H9 (cell line): Measurements from ENCODE around the gene NLRX1. TPM values are rescaled to one million over a fixed set of nuclear protein-coding genes. Genes with fewer than 3 reads are reported as not detected.
A peak's percentile ranks its signal among the peaks of the same experiment; 100 is the strongest.
"Not testable (repeated sequence)": the region's sequence is repeated elsewhere in the genome, so short reads cannot be mapped to it uniquely, and the experiment has no call there.

Source experiments
- DNase-seq: peaks from one replicate; pipeline ENCODE4 v3.0.0-alpha.2; 2017
- H2AFZ ChIP-seq: one replicate; pipeline ENCODE4 v1.6.1; 2013; ENCODE audit warnings: mild to moderate bottlenecking, low read length, control low read depth, moderate library complexity
- H2AK5ac ChIP-seq: 2 replicates; pipeline ENCODE4 v1.6.1; 2013; ENCODE audit warnings: low read length, control low read depth, mixed read lengths; ENCODE audit not compliant: insufficient read length
- H2BK120ac ChIP-seq: one replicate; pipeline ENCODE4 v1.6.1; 2013; ENCODE audit warnings: low read depth, mild to moderate bottlenecking, low read length, control low read depth, inconsistent platforms; ENCODE audit not compliant: poor library complexity, severe bottlenecking
- H2BK12ac ChIP-seq: 2 replicates; pipeline ENCODE4 v1.6.1; 2013; ENCODE audit warnings: low read length, control low read depth, mixed read lengths, low read depth; ENCODE audit not compliant: insufficient read length
- H2BK15ac ChIP-seq: 2 replicates; pipeline ENCODE4 v1.6.1; 2013; ENCODE audit warnings: low read depth, low read length, control low read depth
- H2BK20ac ChIP-seq: one replicate; pipeline ENCODE4 v1.6.1; 2013; ENCODE audit warnings: low read depth, mild to moderate bottlenecking, low read length, control low read depth, inconsistent platforms; ENCODE audit not compliant: poor library complexity, severe bottlenecking
- H2BK5ac ChIP-seq: 2 replicates; pipeline ENCODE4 v1.6.1; 2013; ENCODE audit warnings: low read length, control low read depth, mixed read lengths; ENCODE audit not compliant: insufficient read length
- H3K14ac ChIP-seq: 2 replicates; pipeline ENCODE4 v1.6.1; 2013; ENCODE audit warnings: low read length, control low read depth; ENCODE audit not compliant: insufficient read depth
- H3K18ac ChIP-seq: 2 replicates; pipeline ENCODE4 v1.6.1; 2013; ENCODE audit warnings: low read depth, mild to moderate bottlenecking, mixed read lengths, low read length, control low read depth; ENCODE audit not compliant: insufficient read length
- H3K23ac ChIP-seq: 2 replicates; pipeline ENCODE4 v1.6.1; 2013; ENCODE audit warnings: low read length, control low read depth, mixed read lengths, low read depth; ENCODE audit not compliant: insufficient read length
- H3K23me2 ChIP-seq: 2 replicates; pipeline ENCODE4 v1.6.1; 2013; ENCODE audit warnings: low read depth, mild to moderate bottlenecking, mixed read lengths, low read length, control low read depth; ENCODE audit not compliant: insufficient read length, poor library complexity, severe bottlenecking
- H3K27ac ChIP-seq: 2 replicates; pipeline ENCODE4 v1.5.1; 2013; ENCODE audit warnings: low read length, control low read depth, mixed read lengths, low read depth; ENCODE audit not compliant: insufficient read length
- H3K27me3 ChIP-seq: 2 replicates; pipeline ENCODE4 v1.6.1; 2013; ENCODE audit warnings: low read length, control low read depth, inconsistent platforms; ENCODE audit not compliant: insufficient read depth
- H3K4ac ChIP-seq: 2 replicates; pipeline ENCODE4 v1.6.1; 2013; ENCODE audit warnings: low read depth, mild to moderate bottlenecking, control low read depth, inconsistent platforms, low read length, moderate library complexity
- H3K4me1 ChIP-seq: 2 replicates; pipeline ENCODE4 v1.6.1; 2013; ENCODE audit warnings: low read length, control low read depth, inconsistent platforms; ENCODE audit not compliant: insufficient read depth
- H3K4me2 ChIP-seq: 2 replicates; pipeline ENCODE4 v1.6.1; 2013; ENCODE audit warnings: low read length, control low read depth, mixed read lengths; ENCODE audit not compliant: insufficient read length, insufficient read depth
- H3K56ac ChIP-seq: 2 replicates; pipeline ENCODE4 v1.6.1; 2013; ENCODE audit warnings: low read depth, mild to moderate bottlenecking, mixed read lengths, low read length, control low read depth; ENCODE audit not compliant: insufficient read length
- H3K79me1 ChIP-seq: 2 replicates; pipeline ENCODE4 v1.6.1; 2013; ENCODE audit warnings: low read depth, mild to moderate bottlenecking, moderate library complexity, low read length, control low read depth, inconsistent platforms; ENCODE audit not compliant: insufficient read depth, poor library complexity, severe bottlenecking
- H3K79me2 ChIP-seq: 2 replicates; pipeline ENCODE4 v1.6.1; 2013; ENCODE audit warnings: low read length, control low read depth, inconsistent platforms; ENCODE audit not compliant: insufficient read depth
- H3K9ac ChIP-seq: 2 replicates; pipeline ENCODE4 v1.6.1; 2013; ENCODE audit warnings: low read length, control low read depth, mixed read lengths; ENCODE audit not compliant: insufficient read length; ENCODE audit errors: extremely low read depth
- H3K9me3 ChIP-seq: one replicate; pipeline ENCODE4 v1.6.1; 2013; ENCODE audit warnings: low read depth, low read length, inconsistent platforms; ENCODE audit not compliant: control insufficient read depth
- H3T11ph ChIP-seq: one replicate; pipeline ENCODE4 v1.6.1; 2013; ENCODE audit warnings: mild to moderate bottlenecking, low read length, control low read depth, inconsistent platforms
- H4K20me1 ChIP-seq: one replicate; pipeline ENCODE4 v1.6.1; 2013; ENCODE audit not compliant: control insufficient read depth, insufficient read length, insufficient read depth
- H4K5ac ChIP-seq: 2 replicates; pipeline ENCODE4 v1.6.1; 2013; ENCODE audit warnings: low read depth, mild to moderate bottlenecking, mixed read lengths, low read length, control low read depth; ENCODE audit not compliant: insufficient read length
- H4K8ac ChIP-seq: replicated peaks from 2 replicates; pipeline ENCODE4 v1.6.1; 2013; ENCODE audit warnings: low read length, control low read depth, mixed read lengths, low read depth; ENCODE audit not compliant: insufficient read length
- H4K91ac ChIP-seq: 2 replicates; pipeline ENCODE4 v1.6.1; 2013; ENCODE audit warnings: low read depth, mild to moderate bottlenecking, moderate library complexity, mixed read lengths, low read length, control low read depth; ENCODE audit not compliant: insufficient read length
- H3K27ac Mint-ChIP-seq, 3 experiments: 2 replicates in 2 of 3; 3 replicates in 1 of 3; pipeline ENCODE4 v1.8.0; 2020 to 2021; ENCODE audit warnings: mixed read lengths in 3 of 3, mild to moderate bottlenecking in 1 of 3, moderate library complexity in 1 of 3
- H3K27me3 Mint-ChIP-seq: 2 replicates; pipeline ENCODE4 v1.8.0; 2021; ENCODE audit warnings: low read depth, mild to moderate bottlenecking, moderate library complexity, mixed read lengths
- H3K36me3 Mint-ChIP-seq, 3 experiments: 2 replicates in 2 of 3; 3 replicates in 1 of 3; pipeline ENCODE4 v1.8.0; 2020 to 2021; ENCODE audit warnings: low read depth in 3 of 3, mixed read lengths in 3 of 3; ENCODE audit not compliant: insufficient read depth in 1 of 3
- H3K4me1 Mint-ChIP-seq, 2 experiments: 2 replicates each; pipeline ENCODE4 v1.8.0; 2020; ENCODE audit warnings: mixed read lengths in 2 of 2
- H3K4me3 Mint-ChIP-seq, 2 experiments: 2 replicates in 1 of 2; 3 replicates in 1 of 2; pipeline ENCODE4 v1.8.0; 2020 to 2021; ENCODE audit warnings: mild to moderate bottlenecking in 2 of 2, mixed read lengths in 2 of 2, moderate library complexity in 1 of 2
- H3K9me3 Mint-ChIP-seq, 2 experiments: 2 replicates in 1 of 2; 3 replicates in 1 of 2; pipeline ENCODE4 v1.8.0; 2020; ENCODE audit warnings: mild to moderate bottlenecking in 2 of 2, mixed read lengths in 2 of 2, moderate library complexity in 1 of 2
- WGBS: extraction: QIAGEN DNeasy Blood & Tissue Kit; methylation state at CpG from one replicate; pipeline ENCODE4 v1.1.7; 2013; ENCODE audit warnings: missing lambda C conversion rate, low lambda C conversion rate, mixed read lengths; ENCODE audit not compliant: insufficient read length; ENCODE audit errors: extremely low coverage; 5-methylcytosine and 5-hydroxymethylcytosine counted together
- total RNA-seq: library from RNA; stranded (reverse); gene quantifications from 2 replicates; pipeline ENCODE4 v1.2.1, GENCODE V29; 2021
- TF ChIP-seq, protein P1 (sequence below): fragments of 200-600 bp; sonication (generic); conservative IDR thresholded peaks from 3 replicates; pipeline ENCODE4 v1.8.0; 2021; ENCODE audit warnings: antibody characterized with exemption, mild to moderate bottlenecking

The NLRX1 gene
- total RNA-seq, 1 experiment from 2014 or later, result 18.2 TPM

GRCh38 chr11:119181677-119182412 lies 13.3 kb downstream of the NLRX1 start:
- TF ChIP-seq, protein P1, sequence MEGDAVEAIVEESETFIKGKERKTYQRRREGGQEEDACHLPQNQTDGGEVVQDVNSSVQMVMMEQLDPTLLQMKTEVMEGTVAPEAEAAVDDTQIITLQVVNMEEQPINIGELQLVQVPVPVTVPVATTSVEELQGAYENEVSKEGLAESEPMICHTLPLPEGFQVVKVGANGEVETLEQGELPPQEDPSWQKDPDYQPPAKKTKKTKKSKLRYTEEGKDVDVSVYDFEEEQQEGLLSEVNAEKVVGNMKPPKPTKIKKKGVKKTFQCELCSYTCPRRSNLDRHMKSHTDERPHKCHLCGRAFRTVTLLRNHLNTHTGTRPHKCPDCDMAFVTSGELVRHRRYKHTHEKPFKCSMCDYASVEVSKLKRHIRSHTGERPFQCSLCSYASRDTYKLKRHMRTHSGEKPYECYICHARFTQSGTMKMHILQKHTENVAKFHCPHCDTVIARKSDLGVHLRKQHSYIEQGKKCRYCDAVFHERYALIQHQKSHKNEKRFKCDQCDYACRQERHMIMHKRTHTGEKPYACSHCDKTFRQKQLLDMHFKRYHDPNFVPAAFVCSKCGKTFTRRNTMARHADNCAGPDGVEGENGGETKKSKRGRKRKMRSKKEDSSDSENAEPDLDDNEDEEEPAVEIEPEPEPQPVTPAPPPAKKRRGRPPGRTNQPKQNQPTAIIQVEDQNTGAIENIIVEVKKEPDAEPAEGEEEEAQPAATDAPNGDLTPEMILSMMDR, result no peak
- no peak overlapping the region for H3K4me2 ChIP-seq
- H3K9ac ChIP-seq, result no peak overlapping the region
- WGBS, result 100% methylated on average over 1 of the region's 17 CpGs
- H3K23me2 ChIP-seq, result no peaks in the 10 kb centered on the region
- H3K9me3 Mint-ChIP-seq, result no peaks in the 10 kb centered on the region
- no peaks in the 10 kb centered on the region for H3K27me3 ChIP-seq
- no peak overlapping the region for H3K4ac ChIP-seq
- no peak overlapping the region for H2BK5ac ChIP-seq
- H2BK20ac ChIP-seq, result no peak overlapping the region
- no peak overlapping the region for H2BK120ac ChIP-seq
- no peaks in the 10 kb centered on the region for H3K79me1 ChIP-seq
- peak overlapping the region; percentile 10; the same call in 1 of the 2 replicates for H2BK15ac ChIP-seq
- no peak overlapping the region for H3K18ac ChIP-seq
- no peak overlapping the region for H3K14ac ChIP-seq
- H3K56ac ChIP-seq, result no peak overlapping the region
- H3T11ph ChIP-seq, result no peak overlapping the region
- no peak overlapping the region for H3K23ac ChIP-seq
- no peaks in the 10 kb centered on the region for H3K79me2 ChIP-seq
- H4K5ac ChIP-seq, result no peak overlapping the region
- no peak overlapping the region for H2BK12ac ChIP-seq
- H2AFZ ChIP-seq, result no peak overlapping the region
- DNase-seq, result no peak
- no peak overlapping the region for H3K4me3 Mint-ChIP-seq
- H3K9me3 ChIP-seq, result no peaks in the 10 kb centered on the region
- H3K36me3 Mint-ChIP-seq, result peaks cover 3 to 14% (median 5%) of the 10 kb centered on the region in 3 experiments; a peak in 6 of 7 replicates
- H4K8ac ChIP-seq, result no peak overlapping the region
- H3K4me1 Mint-ChIP-seq, result peaks cover 7 to 9% of the 10 kb centered on the region in 2 experiments; a peak in 2 of 4 replicates
- peaks cover 1% of the 10 kb centered on the region; the same call in 1 of the 2 replicates for H3K27me3 Mint-ChIP-seq
- H4K20me1 ChIP-seq, result no peaks in the 10 kb centered on the region
- H4K91ac ChIP-seq, result no peak overlapping the region
- H3K27ac Mint-ChIP-seq, result peak overlapping the region in 1 of 3 experiments; percentile 54; a peak in 1 of 7 replicates
- H3K4me1 ChIP-seq, result no peaks in the 10 kb centered on the region
- H3K27ac ChIP-seq, result no peak overlapping the region
- no peak overlapping the region for H2AK5ac ChIP-seq

DNA sequence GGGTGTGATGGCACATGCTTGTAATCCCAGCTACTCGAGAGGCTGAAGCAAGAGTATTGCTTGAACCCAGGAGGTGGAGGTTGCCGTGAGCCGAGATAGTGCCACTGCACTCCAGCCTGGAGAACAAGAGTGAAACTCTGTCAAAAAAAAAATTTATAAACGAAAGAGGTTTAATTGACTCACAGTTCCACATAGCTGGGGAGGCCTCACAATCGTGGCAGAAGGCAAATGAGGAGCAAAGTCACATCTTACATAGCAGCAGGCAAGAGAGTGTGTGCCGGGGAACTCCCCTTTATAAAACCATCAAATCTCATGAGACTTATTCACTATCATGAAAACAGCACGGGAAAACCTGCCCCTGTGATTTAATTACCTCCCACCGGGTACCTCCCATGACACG lies 15.9 kb downstream of the NLRX1 start:
- H2BK5ac ChIP-seq, H3K27me3 Mint-ChIP-seq, H3K9ac ChIP-seq, H3K56ac ChIP-seq, H4K8ac ChIP-seq, H4K5ac ChIP-seq, H3K4me1 ChIP-seq, H3K4ac ChIP-seq, H3K27ac ChIP-seq, H3K18ac ChIP-seq, H3K9me3 Mint-ChIP-seq, H3K79me1 ChIP-seq, H4K20me1 ChIP-seq, H2BK120ac ChIP-seq, DNase-seq, H2BK12ac ChIP-seq, H3K14ac ChIP-seq, H4K91ac ChIP-seq, H3K9me3 ChIP-seq, H2AFZ ChIP-seq, H3K79me2 ChIP-seq, H2BK15ac ChIP-seq, H3T11ph ChIP-seq, H3K23me2 ChIP-seq, H3K23ac ChIP-seq, H3K27ac Mint-ChIP-seq, H2BK20ac ChIP-seq, H3K27me3 ChIP-seq, H2AK5ac ChIP-seq, H3K4me2 ChIP-seq: not testable (repeated sequence)
- H3K4me1 Mint-ChIP-seq, result peaks cover 9 to 13% of the 10 kb centered on the region in 2 experiments; a peak in 3 of 4 replicates
- H3K4me3 Mint-ChIP-seq, result peak overlapping the region in 1 of 2 experiments; percentile 44; a peak in 1 of 5 replicates
- peaks cover 3 to 13% (median 5%) of the 10 kb centered on the region in 3 experiments; a peak in 6 of 7 replicates for H3K36me3 Mint-ChIP-seq
- no CpG with 5 or more reads among the region's 9 CpGs for WGBS
